ENCODE results near the gene WRNIP1.

WRNIP1 gene

DNA sequence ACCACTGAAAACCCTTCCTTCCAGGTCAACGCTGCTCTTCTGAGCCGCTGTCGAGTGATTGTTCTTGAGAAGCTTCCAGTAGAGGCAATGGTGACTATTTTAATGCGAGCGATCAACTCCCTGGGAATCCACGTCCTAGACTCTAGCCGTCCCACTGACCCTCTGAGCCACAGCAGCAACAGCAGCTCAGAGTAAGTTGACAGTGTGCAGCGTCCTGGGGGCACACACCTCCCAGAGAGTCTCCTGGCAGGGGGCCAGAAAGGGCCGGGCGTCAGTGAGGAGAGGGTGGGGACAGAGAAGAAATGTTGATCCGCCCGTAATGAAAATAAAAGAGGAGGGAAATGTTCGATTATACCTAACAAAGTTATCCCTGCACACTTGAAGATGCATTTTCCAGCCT is 5.0 kb downstream of the WRNIP1 start:
- in situ Hi-C loops (cut with MboI; ENCODE audit: low sequenced_read_pairs, unreplicated experiment): no loop called here
- DNase-seq (ENCODE audit: low spot score): no peak

GRCh38 chr6:2771079-2771478 is 5.9 kb downstream of the WRNIP1 start:
- DNase-seq (ENCODE audit: low spot score): no peak
- in situ Hi-C loops (cut with MboI; ENCODE audit: low sequenced_read_pairs, unreplicated experiment): no loop called here
- no peak for TF ChIP-seq CTCF (IDR thresholded peaks at IDR 0.05; ENCODE audit: borderline replicate concordance, control extremely low read depth, extremely low read depth, insufficient read depth, missing control alignments)

More for the DNA sequence above, 5.0 kb downstream of the WRNIP1 start:
- no peak for TF ChIP-seq CTCF (IDR thresholded peaks at IDR 0.05; ENCODE audit: borderline replicate concordance, control extremely low read depth, extremely low read depth, insufficient read depth, missing control alignments)

- DNase-seq (ENCODE audit: low spot score): no peak
- in situ Hi-C loops (cut with MboI; ENCODE audit: low sequenced_read_pairs, unreplicated experiment): no loop called here
- TF ChIP-seq CTCF (IDR thresholded peaks at IDR 0.05; ENCODE audit: borderline replicate concordance, control extremely low read depth, extremely low read depth, insufficient read depth, missing control alignments): no peak
Observed at GRCh38 chr6:2772840-2773239, 7.6 kb downstream of the WRNIP1 start.

GRCh38 chr6:2773449-2773848 is 8.3 kb downstream of the WRNIP1 start:
- in situ Hi-C loops (cut with MboI; ENCODE audit: low sequenced_read_pairs, unreplicated experiment): no loop called here
- no peak for DNase-seq (ENCODE audit: low spot score)
- no peak for TF ChIP-seq CTCF (IDR thresholded peaks at IDR 0.05; ENCODE audit: borderline replicate concordance, control extremely low read depth, extremely low read depth, insufficient read depth, missing control alignments)

- in situ Hi-C loops (cut with MboI; ENCODE audit: low sequenced_read_pairs, unreplicated experiment): no loop called here
- no peak for DNase-seq (ENCODE audit: low spot score)
- TF ChIP-seq CTCF (IDR thresholded peaks at IDR 0.05; ENCODE audit: borderline replicate concordance, control extremely low read depth, extremely low read depth, insufficient read depth, missing control alignments): no peak
Observed at GRCh38 chr6:2775003-2775402, 9.8 kb downstream of the WRNIP1 start.

DNA sequence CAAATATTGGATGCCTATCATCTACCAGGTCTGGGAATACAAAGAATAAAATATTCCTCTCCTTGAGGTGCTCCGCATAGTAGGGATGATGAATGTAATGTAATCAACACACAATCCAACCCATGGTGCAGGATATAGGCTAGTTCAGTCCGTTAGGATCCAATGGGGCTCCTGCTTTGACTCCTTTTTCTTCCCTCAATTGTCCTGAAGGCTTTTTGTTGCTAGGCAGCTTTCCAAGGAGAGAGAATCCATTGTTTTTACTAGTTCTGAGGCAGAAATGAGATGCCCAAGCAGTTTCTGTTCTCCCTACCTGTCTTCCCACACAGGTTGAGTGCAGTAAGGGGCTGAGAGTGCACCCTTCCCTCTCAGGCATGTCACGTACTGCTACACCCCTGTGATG is 12.1 kb downstream of the WRNIP1 start:
- no peak for DNase-seq (ENCODE audit: low spot score)
- in situ Hi-C loops (cut with MboI; ENCODE audit: low sequenced_read_pairs, unreplicated experiment): no loop called here
- no peak for TF ChIP-seq CTCF (IDR thresholded peaks at IDR 0.05; ENCODE audit: borderline replicate concordance, control extremely low read depth, extremely low read depth, insufficient read depth, missing control alignments)

All from GM13976 (cell line).